ENCODE data around the gene ESRRA.

DNA sequence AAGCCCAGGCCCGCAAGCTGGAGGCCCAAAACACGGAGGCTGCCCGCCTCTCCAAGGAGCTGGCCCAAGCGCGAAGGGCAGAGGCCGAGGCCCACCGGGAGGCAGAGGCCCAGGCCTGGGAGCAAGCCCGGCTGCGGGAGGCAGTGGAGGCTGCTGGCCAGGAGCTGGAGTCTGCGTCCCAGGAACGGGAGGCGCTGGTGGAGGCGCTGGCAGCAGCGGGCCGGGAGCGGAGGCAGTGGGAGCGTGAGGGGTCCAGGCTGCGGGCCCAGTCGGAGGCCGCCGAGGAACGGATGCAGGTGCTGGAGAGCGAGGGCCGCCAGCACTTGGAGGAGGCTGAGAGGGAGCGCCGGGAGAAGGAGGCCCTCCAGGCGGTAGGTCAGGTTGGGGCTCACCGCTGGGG lies 39.5 kb downstream of the ESRRA start:
- no peak for TF ChIP-seq CTCF (IDR thresholded peaks at IDR 0.05)
- TF ChIP-seq CHD2 (IDR thresholded peaks at IDR 0.05; ENCODE audit: low read length, partially characterized antibody), result no peak
- TF ChIP-seq KDM5A (IDR thresholded peaks at IDR 0.05), result no peak
- no peak for TF ChIP-seq POLR2A (IDR thresholded peaks at IDR 0.05; ENCODE audit: low read length)
- TF ChIP-seq CHD4 (IDR thresholded peaks at IDR 0.05; ENCODE audit: borderline replicate concordance), result no peak
- TF ChIP-seq, protein P1, sequence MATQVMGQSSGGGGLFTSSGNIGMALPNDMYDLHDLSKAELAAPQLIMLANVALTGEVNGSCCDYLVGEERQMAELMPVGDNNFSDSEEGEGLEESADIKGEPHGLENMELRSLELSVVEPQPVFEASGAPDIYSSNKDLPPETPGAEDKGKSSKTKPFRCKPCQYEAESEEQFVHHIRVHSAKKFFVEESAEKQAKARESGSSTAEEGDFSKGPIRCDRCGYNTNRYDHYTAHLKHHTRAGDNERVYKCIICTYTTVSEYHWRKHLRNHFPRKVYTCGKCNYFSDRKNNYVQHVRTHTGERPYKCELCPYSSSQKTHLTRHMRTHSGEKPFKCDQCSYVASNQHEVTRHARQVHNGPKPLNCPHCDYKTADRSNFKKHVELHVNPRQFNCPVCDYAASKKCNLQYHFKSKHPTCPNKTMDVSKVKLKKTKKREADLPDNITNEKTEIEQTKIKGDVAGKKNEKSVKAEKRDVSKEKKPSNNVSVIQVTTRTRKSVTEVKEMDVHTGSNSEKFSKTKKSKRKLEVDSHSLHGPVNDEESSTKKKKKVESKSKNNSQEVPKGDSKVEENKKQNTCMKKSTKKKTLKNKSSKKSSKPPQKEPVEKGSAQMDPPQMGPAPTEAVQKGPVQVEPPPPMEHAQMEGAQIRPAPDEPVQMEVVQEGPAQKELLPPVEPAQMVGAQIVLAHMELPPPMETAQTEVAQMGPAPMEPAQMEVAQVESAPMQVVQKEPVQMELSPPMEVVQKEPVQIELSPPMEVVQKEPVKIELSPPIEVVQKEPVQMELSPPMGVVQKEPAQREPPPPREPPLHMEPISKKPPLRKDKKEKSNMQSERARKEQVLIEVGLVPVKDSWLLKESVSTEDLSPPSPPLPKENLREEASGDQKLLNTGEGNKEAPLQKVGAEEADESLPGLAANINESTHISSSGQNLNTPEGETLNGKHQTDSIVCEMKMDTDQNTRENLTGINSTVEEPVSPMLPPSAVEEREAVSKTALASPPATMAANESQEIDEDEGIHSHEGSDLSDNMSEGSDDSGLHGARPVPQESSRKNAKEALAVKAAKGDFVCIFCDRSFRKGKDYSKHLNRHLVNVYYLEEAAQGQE (IDR thresholded peaks at IDR 0.05), result no peak
- TF ChIP-seq, protein P2, sequence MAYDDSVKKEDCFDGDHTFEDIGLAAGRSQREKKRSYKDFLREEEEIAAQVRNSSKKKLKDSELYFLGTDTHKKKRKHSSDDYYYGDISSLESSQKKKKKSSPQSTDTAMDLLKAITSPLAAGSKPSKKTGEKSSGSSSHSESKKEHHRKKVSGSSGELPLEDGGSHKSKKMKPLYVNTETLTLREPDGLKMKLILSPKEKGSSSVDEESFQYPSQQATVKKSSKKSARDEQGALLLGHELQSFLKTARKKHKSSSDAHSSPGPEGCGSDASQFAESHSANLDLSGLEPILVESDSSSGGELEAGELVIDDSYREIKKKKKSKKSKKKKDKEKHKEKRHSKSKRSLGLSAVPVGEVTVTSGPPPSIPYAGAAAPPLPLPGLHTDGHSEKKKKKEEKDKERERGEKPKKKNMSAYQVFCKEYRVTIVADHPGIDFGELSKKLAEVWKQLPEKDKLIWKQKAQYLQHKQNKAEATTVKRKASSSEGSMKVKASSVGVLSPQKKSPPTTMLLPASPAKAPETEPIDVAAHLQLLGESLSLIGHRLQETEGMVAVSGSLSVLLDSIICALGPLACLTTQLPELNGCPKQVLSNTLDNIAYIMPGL (CRISPR knock-in tag; IDR thresholded peaks at IDR 0.05; ENCODE audit: borderline replicate concordance), result no peak
- TF ChIP-seq USF2 (IDR thresholded peaks at IDR 0.05), result no peak
- no peak for TF ChIP-seq EHF (CRISPR knock-in tag; IDR thresholded peaks at IDR 0.05)
- no peak for TF ChIP-seq RFX5 (IDR thresholded peaks at IDR 0.05)
- no peak for TF ChIP-seq JUNB (IDR thresholded peaks at IDR 0.05)
- TF ChIP-seq KDM1A (IDR thresholded peaks at IDR 0.05; ENCODE audit: low read depth), result no peak
- TF ChIP-seq JUN (IDR thresholded peaks at IDR 0.05), result no peak
- no peak for TF ChIP-seq TP53 (CRISPR knock-in tag; IDR thresholded peaks at IDR 0.05)

Data from A549 (cell line).